ENCODE data around the gene L1TD1. TPM values are rescaled to one million over a fixed set of nuclear protein-coding genes. Genes with fewer than 3 reads are reported as not detected.

Gene L1TD1
- total and polyA plus RNA-seq, 2 of the 13 experiments (the other 11 are each of a cell fraction or from before 2014, with no cell fraction given): not detected

DNA sequence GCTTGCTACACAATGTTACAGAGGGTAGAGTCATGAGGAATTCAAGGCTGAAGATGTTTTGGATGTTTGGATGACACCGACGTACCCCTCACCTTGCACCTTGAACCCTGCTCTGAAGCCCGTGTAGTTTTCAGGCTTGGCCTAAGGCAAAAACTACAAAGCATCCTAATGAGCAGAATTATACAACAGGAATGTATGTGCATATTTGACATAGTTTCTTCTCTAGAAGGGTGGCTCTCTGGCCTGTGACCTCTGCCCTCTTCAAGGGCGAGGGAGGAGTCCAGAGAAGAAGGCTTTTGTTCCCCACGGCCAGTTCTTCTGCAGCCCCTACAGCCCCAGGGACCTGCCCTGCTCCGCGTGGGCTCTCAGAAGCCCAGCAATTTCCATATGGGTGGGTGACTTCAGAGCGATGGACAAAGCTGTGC, 43.3 kb downstream of the L1TD1 start (continued):
- TF ChIP-seq, protein P1, sequence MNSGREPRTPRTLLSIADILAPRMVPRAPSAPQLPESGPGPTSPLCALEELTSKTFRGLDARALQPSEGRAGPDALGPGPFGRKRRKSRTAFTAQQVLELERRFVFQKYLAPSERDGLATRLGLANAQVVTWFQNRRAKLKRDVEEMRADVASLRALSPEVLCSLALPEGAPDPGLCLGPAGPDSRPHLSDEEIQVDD (CRISPR knock-in tag; IDR thresholded peaks at IDR 0.05; ENCODE audit: borderline replicate concordance): no peak
- TF ChIP-seq TEAD3 (CRISPR knock-in tag; optimal IDR thresholded peaks at IDR 0.05; ENCODE audit: borderline replicate concordance) (peak; percentile 100), SRY (CRISPR knock-in tag; IDR thresholded peaks at IDR 0.05) (no peak), NPAS2 (CRISPR knock-in tag; IDR thresholded peaks at IDR 0.05; ENCODE audit: borderline replicate concordance) (no peak), ZNF282 (IDR thresholded peaks at IDR 0.05; ENCODE audit: partially characterized antibody) (no peak), KLF13 (CRISPR knock-in tag; IDR thresholded peaks at IDR 0.05) (no peak), MAFK (conservative IDR thresholded peaks at IDR 0.05 in 1 of 2, IDR thresholded peaks at IDR 0.05 in 1 of 2; ENCODE audit: low read length in 2 of 2) (peak in 1 of 2 experiments; percentile 53; a peak in 1 of 4 replicates), SETDB1 (CRISPR knock-in tag; IDR thresholded peaks at IDR 0.05; ENCODE audit: borderline replicate concordance) (no peak), ZMYM3 (CRISPR knock-in tag; IDR thresholded peaks at IDR 0.05) (peak; percentile 63; the same call in 1 of the 2 replicates), PRPF4 (IDR thresholded peaks at IDR 0.05; ENCODE audit: low read depth, low read length, poor library complexity, severe bottlenecking) (no peak), KLF16 (CRISPR knock-in tag; IDR thresholded peaks at IDR 0.05) (peak in 1 of 2 experiments; percentile 33; a peak in 1 of 4 replicates), BRCA1 (CRISPR knock-in tag; IDR thresholded peaks at IDR 0.05) (no peak), ZNF160 (CRISPR knock-in tag; IDR thresholded peaks at IDR 0.05) (no peak), CENPT (CRISPR knock-in tag; IDR thresholded peaks at IDR 0.05; ENCODE audit: low read depth) (no peak), JARID2 (CRISPR knock-in tag; IDR thresholded peaks at IDR 0.05; ENCODE audit: insufficient replicate concordance) (no peak), ZNF75D (CRISPR knock-in tag; IDR thresholded peaks at IDR 0.05; ENCODE audit: borderline replicate concordance) (no peak), ZNF768 (CRISPR knock-in tag; IDR thresholded peaks at IDR 0.05) (peak; percentile 67), KDM3A (CRISPR knock-in tag; IDR thresholded peaks at IDR 0.05; ENCODE audit: low read depth) (no peak)
- TF ChIP-seq, protein P2, sequence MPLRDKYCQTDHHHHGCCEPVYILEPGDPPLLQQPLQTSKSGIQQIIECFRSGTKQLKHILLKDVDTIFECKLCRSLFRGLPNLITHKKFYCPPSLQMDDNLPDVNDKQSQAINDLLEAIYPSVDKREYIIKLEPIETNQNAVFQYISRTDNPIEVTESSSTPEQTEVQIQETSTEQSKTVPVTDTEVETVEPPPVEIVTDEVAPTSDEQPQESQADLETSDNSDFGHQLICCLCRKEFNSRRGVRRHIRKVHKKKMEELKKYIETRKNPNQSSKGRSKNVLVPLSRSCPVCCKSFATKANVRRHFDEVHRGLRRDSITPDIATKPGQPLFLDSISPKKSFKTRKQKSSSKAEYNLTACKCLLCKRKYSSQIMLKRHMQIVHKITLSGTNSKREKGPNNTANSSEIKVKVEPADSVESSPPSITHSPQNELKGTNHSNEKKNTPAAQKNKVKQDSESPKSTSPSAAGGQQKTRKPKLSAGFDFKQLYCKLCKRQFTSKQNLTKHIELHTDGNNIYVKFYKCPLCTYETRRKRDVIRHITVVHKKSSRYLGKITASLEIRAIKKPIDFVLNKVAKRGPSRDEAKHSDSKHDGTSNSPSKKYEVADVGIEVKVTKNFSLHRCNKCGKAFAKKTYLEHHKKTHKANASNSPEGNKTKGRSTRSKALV (CRISPR knock-in tag; IDR thresholded peaks at IDR 0.05): no peak
- TF ChIP-seq, protein P3, sequence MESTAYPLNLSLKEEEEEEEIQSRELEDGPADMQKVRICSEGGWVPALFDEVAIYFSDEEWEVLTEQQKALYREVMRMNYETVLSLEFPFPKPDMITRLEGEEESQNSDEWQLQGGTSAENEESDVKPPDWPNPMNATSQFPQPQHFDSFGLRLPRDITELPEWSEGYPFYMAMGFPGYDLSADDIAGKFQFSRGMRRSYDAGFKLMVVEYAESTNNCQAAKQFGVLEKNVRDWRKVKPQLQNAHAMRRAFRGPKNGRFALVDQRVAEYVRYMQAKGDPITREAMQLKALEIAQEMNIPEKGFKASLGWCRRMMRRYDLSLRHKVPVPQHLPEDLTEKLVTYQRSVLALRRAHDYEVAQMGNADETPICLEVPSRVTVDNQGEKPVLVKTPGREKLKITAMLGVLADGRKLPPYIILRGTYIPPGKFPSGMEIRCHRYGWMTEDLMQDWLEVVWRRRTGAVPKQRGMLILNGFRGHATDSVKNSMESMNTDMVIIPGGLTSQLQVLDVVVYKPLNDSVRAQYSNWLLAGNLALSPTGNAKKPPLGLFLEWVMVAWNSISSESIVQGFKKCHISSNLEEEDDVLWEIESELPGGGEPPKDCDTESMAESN (CRISPR knock-in tag; conservative IDR thresholded peaks at IDR 0.05): no peak
- TF ChIP-seq, protein P4, sequence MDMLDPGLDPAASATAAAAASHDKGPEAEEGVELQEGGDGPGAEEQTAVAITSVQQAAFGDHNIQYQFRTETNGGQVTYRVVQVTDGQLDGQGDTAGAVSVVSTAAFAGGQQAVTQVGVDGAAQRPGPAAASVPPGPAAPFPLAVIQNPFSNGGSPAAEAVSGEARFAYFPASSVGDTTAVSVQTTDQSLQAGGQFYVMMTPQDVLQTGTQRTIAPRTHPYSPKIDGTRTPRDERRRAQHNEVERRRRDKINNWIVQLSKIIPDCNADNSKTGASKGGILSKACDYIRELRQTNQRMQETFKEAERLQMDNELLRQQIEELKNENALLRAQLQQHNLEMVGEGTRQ (IDR thresholded peaks at IDR 0.05; ENCODE audit: low read depth, low read length): no peak
- TF ChIP-seq, protein P4 (CRISPR knock-in tag; IDR thresholded peaks at IDR 0.05; ENCODE audit: borderline replicate concordance): no peak
- TF ChIP-seq, protein P5, sequence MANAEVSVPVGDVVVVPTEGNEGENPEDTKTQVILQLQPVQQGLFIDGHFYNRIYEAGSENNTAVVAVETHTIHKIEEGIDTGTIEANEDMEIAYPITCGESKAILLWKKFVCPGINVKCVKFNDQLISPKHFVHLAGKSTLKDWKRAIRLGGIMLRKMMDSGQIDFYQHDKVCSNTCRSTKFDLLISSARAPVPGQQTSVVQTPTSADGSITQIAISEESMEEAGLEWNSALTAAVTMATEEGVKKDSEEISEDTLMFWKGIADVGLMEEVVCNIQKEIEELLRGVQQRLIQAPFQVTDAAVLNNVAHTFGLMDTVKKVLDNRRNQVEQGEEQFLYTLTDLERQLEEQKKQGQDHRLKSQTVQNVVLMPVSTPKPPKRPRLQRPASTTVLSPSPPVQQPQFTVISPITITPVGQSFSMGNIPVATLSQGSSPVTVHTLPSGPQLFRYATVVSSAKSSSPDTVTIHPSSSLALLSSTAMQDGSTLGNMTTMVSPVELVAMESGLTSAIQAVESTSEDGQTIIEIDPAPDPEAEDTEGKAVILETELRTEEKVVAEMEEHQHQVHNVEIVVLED (CRISPR knock-in tag; IDR thresholded peaks at IDR 0.05; ENCODE audit: borderline replicate concordance): 0 out of 2 replicates have a peak, but pooled peaks have one; percentile 26
